ENCODE measurements around the gene BRD1. TPM values are rescaled to one million over a fixed set of nuclear protein-coding genes. Genes with fewer than 3 reads are reported as not detected.

BRD1 gene
- total RNA-seq, 1 donor from 2014 or later, result 32.5 TPM

DNA sequence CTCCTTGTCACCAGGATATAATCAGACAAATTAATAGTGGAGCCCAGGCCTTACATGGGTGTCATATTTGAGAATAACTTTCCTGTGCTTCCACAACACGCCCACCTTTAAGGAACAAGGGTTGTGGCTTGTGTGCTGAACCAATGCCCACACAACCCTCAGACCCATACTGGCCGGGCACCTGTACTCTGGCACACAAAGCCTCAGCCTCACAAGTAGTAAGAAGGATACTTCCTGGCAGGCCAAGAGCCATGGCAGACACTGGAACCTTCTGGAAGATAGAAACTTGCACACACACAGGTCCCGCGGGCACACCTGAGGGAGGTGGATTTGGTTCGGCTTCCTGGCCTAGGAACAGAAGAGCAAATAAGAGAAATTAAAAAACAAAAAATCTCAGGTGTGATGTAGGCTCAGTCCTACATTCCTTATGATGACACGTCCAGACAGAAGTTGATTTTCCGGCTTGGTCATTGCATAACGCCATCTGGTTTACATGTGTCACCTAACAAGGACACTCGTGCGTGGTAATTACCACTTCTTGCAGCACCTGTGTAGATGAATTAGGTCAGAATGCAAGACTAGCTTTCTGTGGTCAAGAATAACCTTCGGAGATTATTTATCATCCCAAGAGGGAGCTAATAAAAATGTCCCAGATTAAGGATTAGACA lies 5.8 kb upstream of the BRD1 start:
- TF ChIP-seq, protein P1, sequence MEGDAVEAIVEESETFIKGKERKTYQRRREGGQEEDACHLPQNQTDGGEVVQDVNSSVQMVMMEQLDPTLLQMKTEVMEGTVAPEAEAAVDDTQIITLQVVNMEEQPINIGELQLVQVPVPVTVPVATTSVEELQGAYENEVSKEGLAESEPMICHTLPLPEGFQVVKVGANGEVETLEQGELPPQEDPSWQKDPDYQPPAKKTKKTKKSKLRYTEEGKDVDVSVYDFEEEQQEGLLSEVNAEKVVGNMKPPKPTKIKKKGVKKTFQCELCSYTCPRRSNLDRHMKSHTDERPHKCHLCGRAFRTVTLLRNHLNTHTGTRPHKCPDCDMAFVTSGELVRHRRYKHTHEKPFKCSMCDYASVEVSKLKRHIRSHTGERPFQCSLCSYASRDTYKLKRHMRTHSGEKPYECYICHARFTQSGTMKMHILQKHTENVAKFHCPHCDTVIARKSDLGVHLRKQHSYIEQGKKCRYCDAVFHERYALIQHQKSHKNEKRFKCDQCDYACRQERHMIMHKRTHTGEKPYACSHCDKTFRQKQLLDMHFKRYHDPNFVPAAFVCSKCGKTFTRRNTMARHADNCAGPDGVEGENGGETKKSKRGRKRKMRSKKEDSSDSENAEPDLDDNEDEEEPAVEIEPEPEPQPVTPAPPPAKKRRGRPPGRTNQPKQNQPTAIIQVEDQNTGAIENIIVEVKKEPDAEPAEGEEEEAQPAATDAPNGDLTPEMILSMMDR (IDR thresholded peaks at IDR 0.05), result no peak
- no peaks in the 10 kb centered on the region for H3K4me1 ChIP-seq
- intact Hi-C loops (cut with DNase I), result no loop called here

DNA sequence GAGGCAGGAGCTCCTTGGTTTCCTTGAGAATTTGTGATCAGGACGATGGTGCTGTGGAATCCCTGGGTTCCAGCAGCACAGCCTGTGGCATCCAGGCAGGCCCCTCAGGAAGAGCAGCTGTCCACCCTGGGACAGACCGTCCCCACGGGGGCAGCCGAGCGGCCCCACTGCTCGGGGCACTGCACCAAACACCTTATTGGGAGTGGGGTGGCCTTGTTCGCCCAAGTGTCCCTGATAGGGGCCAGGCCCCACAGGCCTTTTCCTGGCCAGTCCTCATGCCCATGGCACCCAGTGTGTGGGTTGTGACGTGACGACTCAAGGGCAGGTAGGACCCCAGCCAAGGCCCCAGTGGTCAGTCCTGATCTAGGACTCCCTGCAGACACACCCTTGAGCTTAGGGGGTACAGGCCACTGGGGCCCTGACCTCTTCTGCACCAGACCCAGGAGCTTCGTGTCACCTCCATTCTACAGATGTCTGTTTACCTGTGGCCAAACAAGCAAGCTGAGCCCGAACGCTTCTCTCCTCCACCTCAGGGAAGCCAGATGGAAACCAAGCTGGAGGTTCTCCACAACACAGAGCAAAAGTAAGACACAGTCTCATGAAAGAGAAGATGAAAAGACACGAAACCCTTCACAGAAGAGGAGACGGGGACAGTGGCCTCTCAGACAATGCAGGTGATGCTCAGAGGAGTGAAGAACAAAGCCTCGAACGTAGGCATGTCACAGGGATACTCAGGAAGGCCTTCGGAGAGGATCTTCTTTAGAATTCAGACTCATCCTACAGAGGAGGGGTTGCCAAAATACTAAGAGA lies 1.6 kb upstream of the BRD1 start:
- Histone ChIP-seq H3K27me3 (no peaks in the 10 kb centered on the region), H3K9me3 (peaks cover 0 to 14% of the 10 kb centered on the region in 2 donors), H3K4me3 (no peak overlapping the region), H3K27ac (no peak overlapping the region), H3K36me3 (peaks cover 2 to 3% of the 10 kb centered on the region in 2 donors), H3K4me1 (peaks cover 9 to 23% of the 10 kb centered on the region in 2 donors)
- intact Hi-C loops (cut with DNase I), result loop anchor here (5.0 kb wide), 1 partner anchor 1252 kb away; no protein-coding TSS in a partner anchor
- TF ChIP-seq, protein P1 (IDR thresholded peaks at IDR 0.05), result no peak
- no peak for DNase-seq (ENCODE audit: low spot score in 2 of 2)

More for the DNA sequence above, 5.8 kb upstream of the BRD1 start:
- Histone ChIP-seq H3K9me3 (peaks cover 0 to 14% of the 10 kb centered on the region in 2 donors), H3K36me3 (no peaks in the 10 kb centered on the region), H3K4me3 (no peak overlapping the region), H3K27me3 (no peaks in the 10 kb centered on the region), H3K27ac (no peak overlapping the region)
- no peak for DNase-seq (ENCODE audit: low spot score in 2 of 2)

DNA sequence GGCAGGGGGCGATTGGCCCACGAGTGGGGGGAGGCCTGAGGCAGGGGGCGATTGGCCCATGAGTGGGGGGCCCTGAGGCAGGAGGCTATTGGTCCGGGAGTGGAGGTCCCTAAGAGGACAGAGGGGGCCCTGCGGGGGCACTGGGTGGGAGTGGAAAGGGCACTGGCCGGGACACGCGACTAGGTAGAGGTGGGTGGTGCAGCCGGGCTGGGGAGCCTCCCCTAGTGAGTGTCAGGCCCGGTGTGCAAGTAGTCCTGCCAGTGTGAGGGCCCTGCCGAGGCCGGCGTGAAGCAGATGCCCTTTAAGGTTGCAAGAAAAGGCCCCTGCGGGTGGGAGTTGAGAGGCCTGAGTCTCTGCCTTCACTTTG lies 909 bp upstream of the BRD1 start:
- Histone ChIP-seq H3K36me3 (peaks cover 9% of the 10 kb centered on the region in 2 donors), H3K9me3 (peaks cover 0 to 14% of the 10 kb centered on the region in 2 donors), H3K4me1 (peaks cover 9 to 23% of the 10 kb centered on the region in 2 donors), H3K27ac (no peak overlapping the region), H3K4me3 (no peak overlapping the region), H3K27me3 (no peaks in the 10 kb centered on the region)
- intact Hi-C loops (cut with DNase I), result loop anchor here (5.0 kb wide), 1 partner anchor 1251 kb away; no protein-coding TSS in a partner anchor
- TF ChIP-seq, protein P1 (IDR thresholded peaks at IDR 0.05), result no peak
- DNase-seq (ENCODE audit: low spot score in 2 of 2), result no peak

DNA sequence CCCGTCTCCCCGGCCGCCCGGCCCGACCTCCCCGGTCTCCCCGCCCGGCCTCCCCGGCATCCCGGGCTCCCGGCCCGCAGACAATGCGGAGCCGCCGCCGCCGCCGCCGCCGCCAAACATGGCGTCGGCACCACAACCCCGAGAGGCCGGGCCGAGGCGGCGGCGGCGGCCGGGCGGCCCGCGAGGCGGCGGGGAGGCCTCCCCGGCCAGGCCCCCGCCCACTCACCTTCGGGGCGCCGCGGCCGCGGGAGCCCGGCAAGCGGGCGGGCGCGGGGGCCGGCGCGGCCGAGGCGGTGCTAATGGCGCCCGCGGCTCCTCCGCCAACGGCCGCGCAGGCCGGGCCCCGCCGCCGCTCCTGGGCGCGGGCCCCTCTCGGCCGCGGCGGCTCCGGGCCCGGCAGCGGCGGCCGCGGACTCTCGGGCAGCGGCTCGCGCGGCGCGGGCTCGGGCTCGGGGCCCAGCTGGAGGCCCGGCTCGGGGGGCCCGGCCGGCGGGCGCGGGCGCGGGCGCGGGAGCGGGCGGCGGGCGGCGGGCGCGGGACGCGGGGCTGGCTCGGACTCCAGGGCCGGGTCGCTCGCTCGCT lies 311 bp downstream of the BRD1 start:
- DNase-seq (ENCODE audit: low spot score in 2 of 2), result no peak
- H3K9me3 ChIP-seq, result peaks cover 0 to 14% of the 10 kb centered on the region in 2 donors
- H3K4me1 ChIP-seq, result peaks cover 9 to 23% of the 10 kb centered on the region in 2 donors
- no peaks in the 10 kb centered on the region for H3K27me3 ChIP-seq
- TF ChIP-seq, protein P1 (IDR thresholded peaks at IDR 0.05), result no peak
- H3K27ac ChIP-seq, result peak overlapping the region; percentile 74 to 86
- H3K4me3 ChIP-seq, result peak overlapping the region; percentile 91 to 93
- intact Hi-C loops (cut with DNase I), result loop anchor here (1.0 to 5.0 kb wide), 2 partner anchors 26 to 1250 kb away; partner anchors contain the start of gene ZBED4
- H3K36me3 ChIP-seq, result peaks cover 20 to 22% of the 10 kb centered on the region in 2 donors

DNA sequence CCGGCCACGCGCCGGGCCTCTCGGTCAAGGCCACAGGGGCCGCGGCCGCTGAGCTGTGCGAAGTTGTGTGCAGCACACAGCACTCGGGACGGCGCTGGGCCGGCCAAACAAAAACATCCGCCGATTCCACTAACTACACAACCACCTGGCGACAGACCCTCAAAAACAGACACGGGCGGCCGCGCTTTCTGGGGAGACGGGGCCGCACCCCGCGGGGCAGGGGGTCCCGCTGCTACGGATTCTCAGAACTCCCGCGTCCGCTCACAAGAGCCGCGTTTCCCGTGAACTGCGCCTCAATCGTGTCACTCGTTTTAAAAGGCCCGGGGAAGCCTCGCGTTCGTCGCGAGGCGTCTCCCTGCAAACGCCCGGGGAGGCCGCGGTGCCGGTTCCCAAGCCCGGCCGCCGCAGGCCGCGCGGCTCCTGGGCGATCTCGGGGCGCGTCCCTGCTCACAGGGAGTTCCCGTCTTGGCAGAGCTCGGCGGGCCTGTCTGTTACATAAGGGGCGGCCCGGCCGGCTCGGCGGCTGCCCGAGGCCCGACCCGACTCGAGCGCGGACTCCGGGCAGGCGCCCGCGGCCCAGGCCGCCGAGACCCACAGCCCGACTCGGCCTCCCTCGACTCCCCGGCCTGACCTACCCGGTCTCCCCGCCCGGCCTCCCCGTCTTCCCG lies 936 bp downstream of the BRD1 start:
- TF ChIP-seq, protein P1 (IDR thresholded peaks at IDR 0.05), result no peak
- H3K27me3 ChIP-seq, result no peaks in the 10 kb centered on the region
- H3K4me1 ChIP-seq, result peaks cover 9 to 23% of the 10 kb centered on the region in 2 donors
- H3K4me3 ChIP-seq, result peak overlapping the region; percentile 91 to 93
- H3K27ac ChIP-seq, result peak overlapping the region; percentile 74 to 86
- H3K36me3 ChIP-seq, result peaks cover 24 to 28% of the 10 kb centered on the region in 2 donors
- DNase-seq (ENCODE audit: low spot score in 2 of 2), result peak in 1 of 2 donors; percentile 74
- peaks cover 0 to 11% of the 10 kb centered on the region in 2 donors for H3K9me3 ChIP-seq
- intact Hi-C loops (cut with DNase I), result loop anchor here (1.0 to 5.0 kb wide), 2 partner anchors 27 to 1249 kb away; partner anchors contain the start of gene ZBED4

All from ascending aorta (tissue), 2 donors.